ENCODE data around the gene BRINP1. TPM values are rescaled to one million over a fixed set of nuclear protein-coding genes. Genes with fewer than 3 reads are reported as not detected.

BRINP1 gene
- total and polyA plus RNA-seq, 2 donors (not counting 3 experiments of a cell fraction or from before 2014, with no cell fraction given) = 0.04 TPM; not detected in 1

DNA sequence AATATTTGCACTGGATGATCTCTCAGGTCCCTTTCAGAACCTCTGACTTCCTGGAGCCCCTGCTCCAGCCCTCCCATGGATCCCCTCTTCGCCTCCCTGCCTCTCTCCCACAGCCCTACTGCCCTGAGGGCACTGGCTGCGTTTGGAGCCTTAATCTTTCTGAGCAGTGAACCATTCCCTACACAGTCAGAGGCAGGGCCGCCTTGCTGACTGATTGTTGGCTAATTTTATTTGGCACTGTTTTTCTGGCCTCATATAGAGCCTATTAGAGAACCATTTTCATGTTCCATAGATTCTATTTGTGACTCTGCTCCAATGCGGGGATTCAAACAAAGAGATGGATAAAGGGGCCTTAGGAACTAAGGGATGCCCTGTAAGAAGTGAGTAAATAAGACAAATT lies 91.1 kb downstream of the BRINP1 start:
- CTCF ChIA-PET = no interaction called here
- TF ChIP-seq MYC (IDR thresholded peaks at IDR 0.05; ENCODE audit: low read depth, low read length) (no peak), GATA2 (IDR thresholded peaks at IDR 0.05; ENCODE audit: insufficient read depth, insufficient read length, low read depth, low read length) (no peak), EZH2 (IDR thresholded peaks at IDR 0.05; ENCODE audit: borderline replicate concordance, low read depth, low read length, severe bottlenecking) (no peak), POLR2AphosphoS5 (IDR thresholded peaks at IDR 0.05; ENCODE audit: insufficient read depth, low read depth, low read length) (no peak), FOS (IDR thresholded peaks at IDR 0.05; ENCODE audit: borderline replicate concordance, insufficient read depth, low read length) (no peak)

DNA sequence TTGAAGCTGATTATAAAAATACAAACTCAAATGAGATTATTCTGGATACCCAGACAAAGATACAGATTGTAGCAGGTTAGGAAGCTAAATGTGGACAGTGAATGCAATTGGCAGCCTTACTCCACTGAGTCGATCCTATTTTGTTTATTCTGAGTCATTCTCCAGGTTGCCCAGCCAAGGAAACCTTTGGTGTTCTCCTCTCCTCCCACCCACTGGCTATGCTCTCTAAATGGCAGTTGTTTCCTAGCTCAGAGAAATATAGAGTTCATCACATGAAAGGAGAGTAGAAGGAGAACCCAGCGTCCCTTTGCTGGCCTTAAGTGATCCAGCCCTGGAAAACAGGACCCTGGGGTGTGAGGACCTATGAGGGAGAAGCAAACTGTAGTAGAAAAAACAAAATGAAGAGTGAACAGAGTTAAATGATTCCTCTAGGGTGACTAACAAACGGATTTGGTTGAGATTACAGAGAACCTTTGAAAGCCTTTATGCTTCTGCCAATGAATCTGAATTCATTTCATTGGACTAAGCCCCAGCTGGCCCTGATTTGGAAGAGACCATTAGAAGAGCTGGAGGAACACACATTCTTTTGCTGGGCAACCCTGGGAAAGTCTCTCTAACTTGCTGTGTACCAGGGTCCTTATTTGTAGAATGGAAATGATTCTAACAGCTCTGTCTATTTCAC lies 95.1 kb downstream of the BRINP1 start:
- H2AFZ ChIP-seq (ENCODE audit: low read depth, low read length) = no peak overlapping the region
- BruUV-seq (replicated peaks) = no TSS peak
- intact Hi-C loops (cut with micrococcal nuclease) (no loop called here), dilution Hi-C loops (cut with MboI; ENCODE audit: extremely low pct_ligation_motif_present, low sequenced_read_pairs) (no loop called here)
- H3K9ac ChIP-seq (replicated peaks; ENCODE audit: extremely low read depth, insufficient read depth, low read length) = no peak overlapping the region
- FAIRE-seq (no peak), DNase-seq (ENCODE audit: low read depth, low spot score) (no peak)
- H3K79me2 ChIP-seq (ENCODE audit: control insufficient read depth, insufficient read depth, low read length) = no peaks in the 10 kb centered on the region
- no peaks in the 10 kb centered on the region for H3K27me3 ChIP-seq (ENCODE audit: control insufficient read depth in 2 of 2, insufficient read depth in 2 of 2, low read length in 2 of 2)
- no peak overlapping the region for H3K4me3 ChIP-seq (replicated peaks in 1 of 3; ENCODE audit: insufficient read depth in 1 of 3, low read depth in 1 of 3, low read length in 3 of 3)
- H3K27ac ChIP-seq (ENCODE audit: insufficient read depth, low read depth, low read length) = no peak overlapping the region
- CTCF ChIA-PET = no interaction called here
- no peaks in the 10 kb centered on the region for H3K9me3 ChIP-seq (replicated peaks; ENCODE audit: control insufficient read depth, insufficient read depth, low read length)
- H3K36me3 ChIP-seq (ENCODE audit: control insufficient read depth in 2 of 2, extremely low read depth in 1 of 2, insufficient read depth in 2 of 2, low read length in 2 of 2) = no peaks in the 10 kb centered on the region
- TF ChIP-seq EZH2 (IDR thresholded peaks at IDR 0.05; ENCODE audit: borderline replicate concordance, low read depth, low read length, severe bottlenecking) (no peak), POLR2A (IDR thresholded peaks at IDR 0.05; ENCODE audit: low read depth, low read length) (no peak), GATA2 (IDR thresholded peaks at IDR 0.05; ENCODE audit: insufficient read depth, insufficient read length, low read depth, low read length) (no peak), MYC (IDR thresholded peaks at IDR 0.05; ENCODE audit: low read depth, low read length) (no peak), FOS (IDR thresholded peaks at IDR 0.05; ENCODE audit: borderline replicate concordance, insufficient read depth, low read length) (no peak), POLR2AphosphoS5 (IDR thresholded peaks at IDR 0.05; ENCODE audit: insufficient read depth, low read depth, low read length) (no peak)
- no peaks in the 10 kb centered on the region for H4K20me1 ChIP-seq (replicated peaks; ENCODE audit: control insufficient read depth, extremely low read depth, insufficient read depth, low read length)
- no peaks in the 10 kb centered on the region for H3K9me1 ChIP-seq (replicated peaks; ENCODE audit: control insufficient read depth, extremely low read depth, insufficient read depth, low read length)
- H3K4me1 ChIP-seq (ENCODE audit: control insufficient read depth, extremely low read depth, insufficient read depth, low read length) = no peaks in the 10 kb centered on the region
- POLR2A ChIA-PET = no interaction called here
- H3K4me2 ChIP-seq (ENCODE audit: insufficient read depth, low read length) = no peak overlapping the region

More for the DNA sequence above, 91.1 kb downstream of the BRINP1 start:
- no peaks in the 10 kb centered on the region for H4K20me1 ChIP-seq (replicated peaks; ENCODE audit: control insufficient read depth, extremely low read depth, insufficient read depth, low read length)
- no peaks in the 10 kb centered on the region for H3K79me2 ChIP-seq (ENCODE audit: control insufficient read depth, insufficient read depth, low read length)
- H3K36me3 ChIP-seq (ENCODE audit: control insufficient read depth in 2 of 2, extremely low read depth in 1 of 2, insufficient read depth in 2 of 2, low read length in 2 of 2) = no peaks in the 10 kb centered on the region
- H3K9ac ChIP-seq (replicated peaks; ENCODE audit: extremely low read depth, insufficient read depth, low read length) = no peak overlapping the region
- H3K4me3 ChIP-seq (replicated peaks in 1 of 3; ENCODE audit: insufficient read depth in 1 of 3, low read depth in 1 of 3, low read length in 3 of 3) = no peak overlapping the region
- FAIRE-seq = no peak
- H3K27me3 ChIP-seq (ENCODE audit: control insufficient read depth in 2 of 2, insufficient read depth in 2 of 2, low read length in 2 of 2) = no peaks in the 10 kb centered on the region
- POLR2A ChIA-PET = no interaction called here
- H3K4me2 ChIP-seq (ENCODE audit: insufficient read depth, low read length) = no peak overlapping the region
- no peaks in the 10 kb centered on the region for H3K9me1 ChIP-seq (replicated peaks; ENCODE audit: control insufficient read depth, extremely low read depth, insufficient read depth, low read length)
- H3K27ac ChIP-seq (ENCODE audit: insufficient read depth, low read depth, low read length) = no peak overlapping the region
- H3K9me3 ChIP-seq (replicated peaks; ENCODE audit: control insufficient read depth, insufficient read depth, low read length) = no peaks in the 10 kb centered on the region
- H2AFZ ChIP-seq (ENCODE audit: low read depth, low read length) = no peak overlapping the region
- DNase-seq (ENCODE audit: low read depth, low spot score) = no peak
- no peaks in the 10 kb centered on the region for H3K4me1 ChIP-seq (ENCODE audit: control insufficient read depth, extremely low read depth, insufficient read depth, low read length)
- no TSS peak for BruUV-seq (replicated peaks)
- dilution Hi-C loops (cut with MboI; ENCODE audit: extremely low pct_ligation_motif_present, low sequenced_read_pairs) = no loop called here
- intact Hi-C loops (cut with micrococcal nuclease) = no loop called here

All from endothelial cell of umbilical vein (primary cell).